GM19328 (cell line): Measurements from ENCODE around the gene SLC17A8.
"Not testable (repeated sequence)": the region's sequence is repeated elsewhere in the genome, so short reads cannot be mapped to it uniquely, and the experiment has no call there.

Experiments
- ATAC-seq: cut with Tn5 transposase; IDR thresholded peaks from one replicate; pipeline ENCODE4 v1.9.1; 2021; ENCODE audit warnings: mild to moderate bottlenecking, moderate library complexity; ENCODE audit not compliant: unreplicated experiment

The SLC17A8 gene

GRCh38 chr12:100422646-100423045, 65.8 kb downstream of the SLC17A8 start:
- no peak for ATAC-seq

DNA sequence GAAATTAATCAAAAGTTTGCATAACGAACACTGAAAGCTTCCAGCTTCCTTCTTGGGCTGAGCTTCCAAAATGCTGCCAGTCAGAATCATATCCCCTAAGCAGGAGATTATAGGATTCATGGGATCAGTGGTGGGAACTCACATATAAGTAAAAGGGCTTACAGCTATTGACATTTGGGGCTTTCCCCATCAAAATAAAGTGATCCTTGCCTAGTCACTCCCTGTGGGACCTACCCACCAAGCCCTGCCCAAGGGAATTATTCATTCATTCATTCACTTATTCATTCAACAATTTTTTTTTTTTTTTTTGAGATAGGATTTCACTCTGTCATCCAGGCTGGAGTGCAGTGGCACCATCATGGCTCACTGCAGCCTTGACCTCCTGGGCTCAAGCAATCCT, 69.3 kb downstream of the SLC17A8 start:
- no peak for ATAC-seq

- no peak for ATAC-seq
Observed at GRCh38 chr12:100427078-100427477, 70.2 kb downstream of the SLC17A8 start.

DNA sequence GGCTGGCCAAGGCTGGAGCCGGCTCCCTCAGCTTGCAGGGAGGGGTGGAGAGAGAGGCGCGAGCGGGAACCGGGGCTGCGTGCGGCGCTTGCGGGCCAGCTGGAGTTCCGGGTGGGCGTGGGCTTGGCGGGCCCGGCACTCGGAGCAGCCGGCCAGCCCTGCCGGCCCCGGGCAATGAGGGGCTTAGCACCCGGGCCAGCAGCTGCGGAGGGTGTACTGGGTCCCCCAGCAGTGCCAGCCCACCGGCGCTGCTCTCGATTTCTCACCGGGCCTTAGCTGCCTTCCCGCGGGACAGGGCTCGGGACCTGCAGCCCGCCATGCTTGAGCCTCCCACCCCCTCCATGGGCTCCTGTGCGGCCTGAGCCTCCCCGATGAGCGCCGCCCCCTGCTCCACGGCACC, 73.4 kb downstream of the SLC17A8 start:
- ATAC-seq: not testable (repeated sequence)

DNA sequence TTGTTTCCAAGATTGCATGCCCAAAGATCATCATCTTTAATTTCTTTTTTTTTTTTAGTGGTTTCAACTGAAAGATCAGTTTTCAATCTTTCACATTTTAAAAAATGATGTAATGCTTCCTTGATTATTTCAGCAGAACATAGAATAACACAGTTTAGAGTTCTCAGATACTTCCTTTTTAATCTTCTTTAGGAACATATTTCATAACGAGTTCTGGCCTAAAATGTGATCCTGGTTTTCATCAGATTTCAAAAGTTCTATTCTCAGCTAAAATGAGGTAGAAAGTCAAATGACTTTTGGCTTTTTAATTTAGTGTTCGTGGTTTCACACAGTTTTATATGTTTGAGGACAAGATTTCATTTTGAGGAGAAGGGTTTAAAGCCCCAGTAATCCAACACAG, 76.8 kb downstream of the SLC17A8 start:
- no peak for ATAC-seq

DNA sequence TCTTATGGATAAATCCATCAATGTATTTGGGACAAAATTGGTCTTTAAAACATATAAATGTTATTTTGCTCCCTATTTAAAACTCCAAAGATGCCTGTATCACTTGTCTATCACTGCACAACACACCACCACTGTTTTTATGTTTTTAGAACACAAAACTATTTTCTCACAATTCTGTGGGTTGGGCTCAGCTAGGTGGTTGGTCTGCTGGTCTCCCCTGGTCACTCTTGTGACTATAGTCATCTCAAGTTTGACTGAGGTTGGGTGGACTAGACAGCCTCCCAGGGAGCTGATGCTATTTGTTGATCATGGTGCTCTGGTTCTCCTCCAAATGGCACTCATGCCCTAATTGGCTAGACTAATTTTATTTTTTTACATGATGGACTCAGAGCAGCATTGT, 77.3 kb downstream of the SLC17A8 start:
- no peak for ATAC-seq

- ATAC-seq: no peak
Observed at GRCh38 chr12:100435957-100436356, 79.1 kb downstream of the SLC17A8 start.

DNA sequence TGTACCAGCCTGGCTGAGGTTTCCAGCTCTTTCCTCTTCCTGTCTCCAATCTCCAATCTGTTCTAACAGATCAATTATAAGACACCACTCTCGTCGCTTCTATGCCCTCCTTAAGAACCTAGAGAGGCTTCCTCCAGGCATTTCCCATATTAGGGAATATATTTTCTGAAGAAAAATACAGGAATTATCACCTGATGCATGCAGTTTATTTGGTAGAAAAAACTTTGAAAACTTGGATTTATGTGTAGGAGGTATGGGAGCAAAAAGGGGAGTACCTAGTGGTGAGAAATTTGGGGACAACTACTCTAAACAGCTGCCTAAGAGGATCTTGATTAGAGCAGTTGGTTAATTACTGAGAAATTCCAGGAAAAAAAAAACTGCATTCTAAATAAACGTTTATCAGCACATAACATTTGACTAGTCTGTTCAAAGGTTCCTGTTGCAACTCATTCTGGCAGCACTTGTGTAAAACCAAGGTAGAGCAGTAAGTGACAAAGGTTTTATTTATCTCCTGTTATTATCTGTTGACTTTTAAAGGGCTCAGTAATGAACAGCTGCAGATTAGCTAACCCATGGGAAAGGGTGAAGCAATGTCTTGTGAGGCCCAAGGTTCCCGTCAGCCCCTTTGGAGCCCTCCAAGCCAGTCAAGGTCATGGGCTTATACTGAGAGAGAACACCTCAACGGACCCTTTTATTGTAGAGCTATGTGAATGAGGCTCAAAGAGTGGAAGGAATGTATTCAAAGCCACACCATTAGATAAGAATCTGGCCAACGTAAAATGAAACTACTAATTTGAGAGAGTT, 80.4 kb downstream of the SLC17A8 start:
- no peak for ATAC-seq

- ATAC-seq: no peak
Observed at GRCh38 chr12:100439797-100440196, 82.9 kb downstream of the SLC17A8 start.

GRCh38 chr12:100442403-100442802, 85.5 kb downstream of the SLC17A8 start:
- ATAC-seq: no peak

GRCh38 chr12:100443434-100443833, 86.6 kb downstream of the SLC17A8 start:
- ATAC-seq: no peak

DNA sequence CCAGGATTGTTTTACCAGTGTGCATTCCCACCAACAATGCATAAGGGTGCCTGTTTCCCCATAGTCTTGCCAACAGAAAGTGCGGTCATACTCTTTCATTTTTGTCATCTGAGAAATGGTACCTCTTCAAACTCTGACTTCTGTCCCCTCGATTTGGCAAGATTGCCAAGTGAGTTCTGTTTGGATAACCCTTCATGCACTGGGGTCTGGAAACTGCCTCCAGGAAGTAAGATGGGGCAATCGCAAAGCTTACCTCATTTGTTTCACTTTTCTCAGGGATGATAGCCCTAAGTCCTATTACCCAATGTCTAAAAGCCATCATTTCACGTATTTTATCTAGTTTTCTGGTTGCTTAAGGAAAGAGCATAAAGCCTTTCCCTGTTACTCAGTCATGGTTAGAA, 88.2 kb downstream of the SLC17A8 start:
- ATAC-seq: no peak

DNA sequence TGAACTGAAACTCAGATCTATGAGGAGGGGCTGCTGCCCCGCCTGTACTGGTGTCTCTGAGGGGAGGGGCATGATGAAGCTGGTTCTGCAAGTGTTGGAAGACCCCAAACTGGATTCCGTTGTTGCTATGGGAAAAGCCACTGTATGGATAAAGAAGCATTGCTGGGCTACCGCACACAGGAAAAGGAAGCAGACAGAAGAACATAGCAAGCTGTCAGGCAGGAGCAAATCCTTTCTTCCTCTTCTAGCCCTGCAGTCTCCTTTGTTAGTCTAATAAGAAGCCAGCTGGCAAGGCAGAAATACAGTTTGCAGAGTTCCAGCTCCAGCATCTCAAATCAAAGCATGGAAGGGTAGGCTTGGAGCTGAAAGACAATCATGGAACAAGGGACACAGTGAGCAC, 90.5 kb downstream of the SLC17A8 start:
- ATAC-seq: no peak

DNA sequence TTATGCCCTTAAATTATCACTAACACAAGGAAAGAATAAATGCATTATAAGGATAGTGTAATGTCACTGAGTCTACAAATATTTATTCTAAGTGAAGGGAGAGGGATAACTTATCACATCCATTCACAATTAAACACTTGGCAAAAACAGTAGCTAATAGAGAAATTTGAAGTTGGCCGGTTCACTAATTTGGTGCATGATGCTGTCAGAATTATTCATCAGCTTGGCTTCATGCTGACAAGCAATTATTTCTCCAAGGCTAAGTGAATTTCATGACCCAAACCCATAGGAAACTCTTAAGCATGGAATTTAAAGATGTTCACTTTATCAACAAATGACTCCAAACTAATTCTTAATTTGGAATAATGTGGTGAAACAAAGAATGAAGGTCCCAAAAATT, 91.8 kb downstream of the SLC17A8 start:
- no peak for ATAC-seq

DNA sequence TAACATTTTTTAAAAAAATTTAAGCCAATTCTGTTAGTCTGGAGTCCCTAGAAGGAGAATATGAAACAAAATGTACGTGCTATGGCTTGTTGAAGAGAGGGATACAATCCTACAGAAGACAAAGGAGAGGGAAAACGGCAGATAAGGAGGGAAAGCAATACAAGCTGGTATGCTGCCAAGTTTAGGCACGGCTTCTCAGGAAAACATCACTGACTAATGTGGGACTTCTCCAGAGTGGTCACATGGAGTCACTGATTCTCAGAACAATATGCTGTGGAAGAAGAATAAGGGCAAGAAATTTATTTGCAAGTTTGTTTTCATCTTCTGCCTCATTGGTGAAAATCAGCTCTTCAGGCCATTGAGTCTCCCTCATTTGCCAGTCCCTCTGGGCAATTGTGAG, 93.9 kb downstream of the SLC17A8 start:
- no peak for ATAC-seq

GRCh38 chr12:100453951-100454350, 97.1 kb downstream of the SLC17A8 start:
- ATAC-seq: no peak

DNA sequence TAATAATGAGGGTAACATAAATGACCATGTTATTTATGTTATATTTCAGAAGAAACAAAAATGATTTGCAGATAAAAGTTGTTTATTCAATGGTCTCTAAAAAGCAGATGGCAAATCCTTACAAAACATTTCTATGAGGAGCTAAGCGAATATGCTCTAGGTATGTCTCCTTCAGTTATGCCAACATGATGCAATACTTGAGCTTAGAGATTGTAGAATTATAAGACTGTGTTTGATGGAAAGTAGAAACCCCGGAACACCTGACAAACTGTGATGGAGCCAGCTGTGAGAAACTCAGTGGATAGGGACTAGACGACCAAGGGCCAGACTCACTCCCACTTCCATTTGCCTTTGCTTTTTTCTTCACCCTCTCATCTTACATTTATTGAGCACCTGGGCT, 99.0 kb downstream of the SLC17A8 start:
- no peak for ATAC-seq

GRCh38 chr12:100458191-100458590, 101.3 kb downstream of the SLC17A8 start:
- ATAC-seq: no peak

GRCh38 chr12:100460702-100461101, 103.8 kb downstream of the SLC17A8 start:
- no peak for ATAC-seq

DNA sequence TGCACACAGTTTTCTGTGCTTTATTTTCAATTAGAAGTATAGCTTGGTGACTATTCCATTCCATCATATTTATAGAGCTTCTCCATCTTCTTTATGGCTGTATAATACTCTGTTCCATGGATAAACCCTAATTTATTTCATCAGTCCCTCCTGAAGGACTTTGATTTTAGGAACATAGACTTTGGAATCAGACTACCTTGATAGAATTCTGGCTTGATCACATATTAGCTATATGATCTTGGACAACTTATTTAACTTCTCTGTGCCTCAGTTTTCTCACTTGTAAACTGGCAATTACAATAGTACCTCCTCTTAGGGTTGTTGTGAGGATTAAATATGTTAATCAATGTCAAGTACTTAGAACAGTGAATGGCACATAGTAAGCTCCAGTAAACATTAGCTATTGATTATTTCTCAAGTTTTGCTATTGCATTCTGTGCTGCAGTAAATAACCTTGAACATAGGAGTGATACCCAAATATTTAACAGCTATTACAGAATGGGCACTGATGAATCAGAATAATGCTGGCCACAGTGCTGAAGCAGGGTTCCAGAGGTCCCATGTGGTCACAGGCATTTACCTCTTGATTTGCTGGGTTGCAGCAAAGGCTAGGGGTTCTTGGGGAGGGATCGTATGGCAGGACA, 104.6 kb downstream of the SLC17A8 start:
- no peak for ATAC-seq

DNA sequence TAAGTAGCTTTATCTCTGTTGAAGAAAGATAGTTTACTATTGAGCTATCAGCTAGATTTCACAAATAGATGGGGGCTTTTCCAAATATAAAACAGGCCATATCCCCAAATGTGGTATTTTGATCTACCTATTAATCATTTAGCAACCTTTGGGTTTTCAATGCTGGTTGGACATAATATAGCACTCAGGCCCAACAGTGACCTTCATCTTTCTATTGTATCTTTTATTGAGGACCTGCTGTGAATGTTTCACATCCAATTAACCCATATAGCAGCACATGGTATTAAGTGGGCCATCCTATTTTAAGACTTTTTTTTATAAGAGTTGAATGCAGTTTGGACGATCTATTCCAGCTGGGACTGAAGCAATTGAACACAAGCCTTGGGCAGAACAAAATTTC, 106.8 kb downstream of the SLC17A8 start:
- ATAC-seq: no peak

GRCh38 chr12:100464529-100464928, 107.7 kb downstream of the SLC17A8 start:
- ATAC-seq: no peak

- ATAC-seq: no peak
Observed at GRCh38 chr12:100468126-100468525, 111.3 kb downstream of the SLC17A8 start.
